GM12875 (cell line): ENCODE results near the gene SCAND1.
"Not testable (repeated sequence)": the region's sequence is repeated elsewhere in the genome, so short reads cannot be mapped to it uniquely, and the experiment has no call there.

Source experiments
- H3K4me3 ChIP-seq: one replicate; pipeline ENCODE4 v1.5.1; 2011; ENCODE audit warnings: low read depth, low read length, control low read depth
- TF ChIP-seq, protein P1 (sequence below): IDR thresholded peaks from 2 replicates; pipeline ENCODE4 v1.5.1; 2011; ENCODE audit warnings: low read depth, mild to moderate bottlenecking, control low read depth, inconsistent platforms, low read length, moderate library complexity, borderline replicate concordance; ENCODE audit not compliant: insufficient read depth

Gene SCAND1

DNA sequence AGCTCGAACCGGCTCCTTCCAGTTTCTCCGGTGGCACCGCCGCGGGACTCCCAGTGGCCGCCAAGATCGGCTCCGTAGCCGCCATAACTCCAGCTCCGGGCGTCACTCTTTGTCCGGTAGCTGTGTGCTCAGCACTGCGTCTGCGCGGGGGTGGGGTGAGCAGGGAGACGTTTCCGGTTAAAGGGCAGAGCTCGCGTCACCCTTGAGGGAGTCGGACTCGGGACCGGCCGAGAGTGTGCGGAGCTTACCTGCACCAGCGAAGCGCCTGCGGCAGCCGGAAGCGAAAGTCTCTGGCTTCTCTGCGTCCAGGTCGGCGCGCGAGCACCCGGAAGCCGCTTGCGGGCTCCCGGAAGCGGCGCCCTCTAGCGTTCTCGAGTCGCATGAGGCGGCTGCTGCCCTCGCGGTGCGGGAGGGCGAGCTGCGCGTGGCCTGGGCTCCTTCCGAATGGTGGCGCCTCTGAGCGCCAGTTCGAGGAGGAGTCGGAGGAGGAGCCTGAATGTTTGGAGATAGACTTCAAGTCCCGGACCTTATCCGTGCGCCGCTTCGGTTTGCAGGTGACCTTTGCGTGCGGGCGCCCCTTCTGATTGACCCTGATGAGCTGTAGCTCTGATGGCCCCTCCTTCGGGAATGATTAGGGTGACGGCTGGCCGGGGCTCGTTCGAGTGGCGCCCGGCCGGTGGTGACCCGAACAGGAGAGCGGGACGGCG is at the start of gene SCAND1:
Gene SCAND1, minus strand, starts transcription at position 303 of the 707 bp plus-strand sequence. Its CDS starts 218 bp downstream, at position 85.
- TF ChIP-seq, protein P1, sequence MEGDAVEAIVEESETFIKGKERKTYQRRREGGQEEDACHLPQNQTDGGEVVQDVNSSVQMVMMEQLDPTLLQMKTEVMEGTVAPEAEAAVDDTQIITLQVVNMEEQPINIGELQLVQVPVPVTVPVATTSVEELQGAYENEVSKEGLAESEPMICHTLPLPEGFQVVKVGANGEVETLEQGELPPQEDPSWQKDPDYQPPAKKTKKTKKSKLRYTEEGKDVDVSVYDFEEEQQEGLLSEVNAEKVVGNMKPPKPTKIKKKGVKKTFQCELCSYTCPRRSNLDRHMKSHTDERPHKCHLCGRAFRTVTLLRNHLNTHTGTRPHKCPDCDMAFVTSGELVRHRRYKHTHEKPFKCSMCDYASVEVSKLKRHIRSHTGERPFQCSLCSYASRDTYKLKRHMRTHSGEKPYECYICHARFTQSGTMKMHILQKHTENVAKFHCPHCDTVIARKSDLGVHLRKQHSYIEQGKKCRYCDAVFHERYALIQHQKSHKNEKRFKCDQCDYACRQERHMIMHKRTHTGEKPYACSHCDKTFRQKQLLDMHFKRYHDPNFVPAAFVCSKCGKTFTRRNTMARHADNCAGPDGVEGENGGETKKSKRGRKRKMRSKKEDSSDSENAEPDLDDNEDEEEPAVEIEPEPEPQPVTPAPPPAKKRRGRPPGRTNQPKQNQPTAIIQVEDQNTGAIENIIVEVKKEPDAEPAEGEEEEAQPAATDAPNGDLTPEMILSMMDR, result peak; percentile 98
- H3K4me3 ChIP-seq, result peak within 1 kb of the TSS; percentile 96

DNA sequence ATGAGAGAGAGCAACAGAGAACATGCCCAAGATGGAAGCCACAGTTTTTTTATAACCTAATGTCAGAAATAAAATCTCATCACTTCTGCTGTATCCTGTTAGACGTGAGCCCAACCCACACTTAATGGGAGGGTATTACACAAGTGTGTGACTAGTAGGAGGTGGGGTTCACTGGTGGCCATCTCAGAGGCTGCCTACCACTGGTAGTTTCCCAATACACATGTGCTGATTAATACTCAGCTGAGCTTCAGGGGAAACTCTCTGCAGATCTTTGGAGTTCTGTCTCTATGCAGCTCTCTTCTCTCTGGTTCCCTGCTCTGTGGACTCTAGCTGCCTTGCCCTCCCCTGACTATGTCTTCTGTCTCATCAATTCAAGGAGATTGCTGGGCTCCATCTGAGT is 49.7 kb upstream of the SCAND1 start:
- TF ChIP-seq, protein P1, result no peak
- H3K4me3 ChIP-seq, result no peak overlapping the region

DNA sequence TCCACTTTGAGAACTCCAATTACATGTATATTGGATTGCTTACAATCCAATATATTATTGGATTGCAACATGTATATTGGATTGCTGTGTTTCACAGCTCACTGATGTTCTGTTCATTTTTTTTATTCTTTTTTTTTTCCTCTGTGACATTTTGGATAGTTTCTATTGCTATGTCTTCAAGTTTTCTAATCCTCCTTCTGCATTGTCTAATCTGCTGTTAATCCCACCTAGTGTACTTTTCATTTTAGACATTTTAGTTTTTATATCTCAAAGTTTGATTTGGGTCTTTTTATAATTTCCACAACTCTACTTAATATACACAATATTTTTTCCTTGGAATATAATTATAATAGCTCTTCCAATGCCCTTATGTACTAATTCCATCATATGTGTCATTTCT is 48.6 kb upstream of the SCAND1 start:
- TF ChIP-seq, protein P1, result no peak
- H3K4me3 ChIP-seq, result no peak overlapping the region

DNA sequence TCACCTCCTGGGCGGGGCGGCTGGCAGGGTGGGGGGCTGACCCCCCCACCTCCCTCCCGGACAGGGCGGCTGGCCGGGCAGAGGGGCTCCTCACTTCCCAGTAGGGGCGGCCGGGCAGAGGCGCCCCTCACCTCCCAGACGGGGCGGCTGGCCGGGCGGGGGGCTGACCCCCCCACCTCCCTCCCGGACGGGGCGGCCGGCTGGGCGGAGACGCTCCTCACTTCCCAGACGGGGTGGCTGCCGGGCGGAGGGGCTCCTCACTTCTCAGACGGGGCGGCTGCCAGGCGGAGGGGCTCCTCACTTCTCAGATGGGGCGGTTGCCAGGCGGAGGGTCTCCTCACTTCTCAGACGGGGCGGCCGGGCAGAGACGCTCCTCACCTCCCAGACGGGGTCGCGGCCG is 47.0 kb upstream of the SCAND1 start:
- not testable (repeated sequence) for H3K4me3 ChIP-seq

DNA sequence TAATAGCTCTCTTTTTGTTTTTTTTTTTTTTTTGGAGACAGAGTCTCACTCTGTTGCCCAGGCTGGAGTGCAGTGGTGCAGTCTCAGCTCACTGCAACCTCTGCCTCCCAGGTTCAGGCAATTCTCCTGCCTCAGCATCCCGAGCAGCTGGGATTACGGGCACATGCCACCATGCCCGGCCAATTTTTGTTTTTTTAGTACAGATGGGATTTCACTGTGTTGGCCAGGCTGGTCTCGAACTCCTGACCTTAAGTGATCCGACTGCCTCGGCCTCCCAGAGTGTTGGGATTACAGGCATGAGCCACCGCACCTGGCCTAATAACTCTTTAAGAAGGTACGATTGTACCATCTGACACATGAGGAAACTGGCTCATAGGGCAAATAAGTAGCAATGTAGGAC is 42.2 kb upstream of the SCAND1 start:
- not testable (repeated sequence) for H3K4me3 ChIP-seq

DNA sequence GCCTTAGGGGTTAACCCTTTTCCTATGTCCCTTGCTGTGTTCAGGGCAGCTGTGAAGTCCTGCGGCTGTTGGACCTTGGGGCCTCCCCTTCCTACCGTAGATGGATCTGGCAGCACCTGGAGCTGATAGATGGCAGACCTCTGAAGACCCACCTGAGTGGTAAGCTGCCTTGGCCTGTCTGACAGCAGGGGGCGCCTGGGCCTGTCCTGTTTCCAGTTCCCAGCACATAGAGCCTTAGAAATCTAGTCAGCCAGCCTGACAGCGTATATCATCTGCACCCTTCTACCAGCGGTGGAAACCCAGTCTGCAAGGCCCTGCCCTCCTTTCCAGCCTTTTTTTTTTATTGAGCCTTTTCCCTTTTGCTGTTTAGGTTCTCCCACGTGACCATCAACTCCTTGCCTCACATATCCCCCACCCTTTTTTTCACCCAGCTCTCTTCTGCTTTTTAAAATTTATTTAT is 40.7 kb upstream of the SCAND1 start:
- TF ChIP-seq, protein P1, result peak; percentile 92
- H3K4me3 ChIP-seq, result no peak overlapping the region

DNA sequence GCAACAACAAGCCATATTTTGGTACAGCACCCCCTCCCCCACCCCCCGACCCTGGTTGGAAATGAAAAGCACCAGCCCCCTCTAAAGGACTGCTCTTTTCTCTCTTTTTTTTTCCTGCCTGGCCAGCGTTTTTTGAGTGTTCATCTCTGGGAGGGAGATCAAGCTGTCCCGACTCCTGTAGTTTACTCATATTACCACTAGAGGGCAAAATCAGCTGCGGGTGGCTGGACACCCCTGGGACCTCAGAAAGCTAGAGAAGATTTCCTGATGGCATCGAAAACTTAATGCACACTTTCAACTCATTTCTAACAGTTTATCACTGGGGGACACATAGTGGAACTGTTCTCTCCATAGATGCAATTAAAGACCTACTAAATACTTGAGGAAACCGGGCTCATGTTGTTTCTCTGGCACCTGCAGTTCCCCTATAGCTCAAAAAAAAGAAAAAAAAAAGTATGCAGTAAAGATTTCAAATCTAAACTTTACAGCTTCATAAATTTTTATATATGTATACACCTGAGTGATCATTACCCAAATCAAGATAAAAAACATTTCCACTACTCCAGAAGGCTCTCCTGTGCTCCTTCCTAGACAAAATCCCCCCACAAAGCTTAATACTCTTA is 38.5 kb upstream of the SCAND1 start:
- no peak overlapping the region for H3K4me3 ChIP-seq
- TF ChIP-seq, protein P1, result peak; percentile 76

DNA sequence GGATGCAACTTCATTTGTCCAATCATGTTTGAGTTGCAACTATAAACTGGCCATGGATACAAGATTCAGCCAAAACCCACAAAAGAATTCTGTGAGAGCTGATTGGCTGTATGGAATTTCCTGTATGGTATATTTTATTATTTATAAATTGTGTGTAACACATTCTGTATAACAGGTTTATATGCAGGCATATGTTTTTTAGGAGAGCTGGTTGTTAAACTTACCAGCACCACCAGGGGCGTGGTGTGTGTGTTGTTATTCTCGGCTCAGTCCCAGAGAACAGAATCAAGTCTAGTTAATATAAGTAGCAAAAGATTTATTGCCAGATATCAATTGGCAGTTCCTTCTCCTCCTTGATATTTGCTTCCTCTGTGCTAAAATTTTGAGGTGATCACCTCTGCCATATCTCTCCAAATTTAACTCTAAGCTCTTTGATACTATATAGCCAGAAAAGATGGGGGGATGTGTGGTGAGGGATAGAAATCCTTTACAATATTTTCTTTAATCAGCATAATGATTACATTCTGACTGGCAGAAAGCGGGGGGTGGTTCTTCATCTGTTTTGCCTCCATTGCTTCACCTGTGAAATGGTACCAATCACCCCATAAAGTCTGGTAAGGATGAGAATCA is 37.0 kb upstream of the SCAND1 start:
- no peak overlapping the region for H3K4me3 ChIP-seq
- TF ChIP-seq, protein P1, result peak; percentile 42; the same call in 1 of the 2 replicates
